Measurements from ENCODE around the gene ALDH1L1. TPM values are rescaled to one million over a fixed set of nuclear protein-coding genes. Genes with fewer than 3 reads are reported as not detected.

The ALDH1L1 gene
- total RNA-seq, 8 experiments from 2014 or later, result 0.27 to 7.8 (median 0.75) TPM

DNA sequence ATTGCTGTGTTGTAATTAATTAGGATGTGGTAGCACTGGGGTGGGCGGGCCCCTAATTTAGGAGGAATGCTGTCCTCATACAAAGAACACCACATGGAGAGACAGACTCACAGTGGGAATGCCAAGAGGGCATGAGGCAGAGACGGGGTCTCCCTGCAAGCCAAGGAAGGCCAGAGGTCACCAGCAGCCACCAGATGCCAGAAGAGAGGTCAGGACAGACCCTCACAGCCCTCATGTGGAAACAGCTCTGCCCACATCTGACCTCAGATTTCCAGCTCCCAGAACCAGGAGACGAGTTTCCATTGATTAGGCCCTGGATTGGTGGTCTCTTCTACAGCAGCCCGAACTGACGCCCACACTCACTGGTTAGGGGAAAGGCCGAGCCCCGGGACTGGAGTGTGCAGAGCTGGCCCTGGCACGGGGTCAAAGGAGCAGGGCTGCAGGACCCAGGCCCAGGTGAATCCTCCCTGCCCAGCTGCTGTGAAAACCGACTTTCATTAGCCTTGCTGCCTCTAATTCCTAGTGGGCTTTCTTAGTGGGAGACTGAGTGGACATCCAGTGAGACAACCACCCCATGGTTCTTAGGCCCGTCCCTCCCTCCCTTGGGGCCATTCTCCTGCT is 53.5 kb downstream of the ALDH1L1 start:
- in situ Hi-C loops (cut with MboI; ENCODE audit: low pct_unique_long_range_greater_than_20kb in 2 of 9, low sequenced_read_pairs in 9 of 9, unreplicated experiment in 9 of 9), result loop anchor here in 5 of 9 experiments (25.0 kb wide), 1 partner anchor 260 kb away; the partner anchor contains the start of gene CFAP100 (in 5 of the 5)
- WGBS, 10 experiments, result 0 to 82% (median 67%) methylated on average over 1 to 4 of the region's 10 CpGs; no CpG with 5 or more reads in 6 of the 10 experiments
- Histone ChIP-seq H3K4me3 (no peak overlapping the region), H3K27ac (no peak overlapping the region), H3K4me1 (replicated peaks in 1 of 2) (no peaks in the 10 kb centered on the region)
- ATAC-seq (replicated peaks in 6 of 8), result no peak

DNA sequence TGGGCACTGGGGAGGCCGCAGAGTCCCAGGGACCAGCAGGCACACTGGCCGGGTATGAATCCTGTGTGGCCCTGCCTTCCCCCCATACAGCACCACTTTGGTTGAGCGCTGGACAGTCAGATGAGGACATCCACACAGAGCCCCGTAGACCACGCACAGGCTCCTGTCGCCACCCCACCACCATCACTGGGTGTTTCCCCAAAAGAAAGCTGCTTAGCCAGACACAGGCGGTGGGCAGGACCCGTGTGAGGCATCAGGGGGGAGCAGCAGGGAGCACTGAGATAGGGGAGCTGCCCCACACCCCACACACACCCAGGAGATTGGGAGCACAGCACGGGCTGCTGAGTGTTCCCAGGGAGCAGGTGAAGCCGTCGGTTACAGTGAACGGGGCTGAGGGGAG is 54.1 kb downstream of the ALDH1L1 start:
- in situ Hi-C loops (cut with MboI; ENCODE audit: low pct_unique_long_range_greater_than_20kb in 2 of 9, low sequenced_read_pairs in 9 of 9, unreplicated experiment in 9 of 9), result loop anchor here in 5 of 9 experiments (25.0 kb wide), 1 partner anchor 261 kb away; the partner anchor contains the start of gene CFAP100 (in 5 of the 5)
- H3K4me1 ChIP-seq (replicated peaks in 1 of 2), result no peaks in the 10 kb centered on the region
- 0 to 90% (median 83%) methylated on average over 1 to 7 of the region's 12 CpGs; no CpG with 5 or more reads in 5 of the 10 experiments for WGBS, 10 experiments
- H3K4me3 ChIP-seq, result no peak overlapping the region
- no peak overlapping the region for H3K27ac ChIP-seq
- no peak for ATAC-seq (replicated peaks in 6 of 8)

GRCh38 chr3:126125781-126126251 is 54.6 kb downstream of the ALDH1L1 start:
- no peak overlapping the region for H3K4me3 ChIP-seq
- H3K4me1 ChIP-seq (replicated peaks in 1 of 2), result no peaks in the 10 kb centered on the region
- H3K27ac ChIP-seq, result no peak overlapping the region
- in situ Hi-C loops (cut with MboI; ENCODE audit: low pct_unique_long_range_greater_than_20kb in 2 of 9, low sequenced_read_pairs in 9 of 9, unreplicated experiment in 9 of 9), result loop anchor here in 5 of 9 experiments (25.0 kb wide), 1 partner anchor 261 kb away; the partner anchor contains the start of gene CFAP100 (in 5 of the 5)
- ATAC-seq (replicated peaks in 6 of 8), result no peak
- WGBS, 10 experiments, result 21 to 100% (median 45%) methylated on average over 1 to 2 of the region's 2 CpGs; no CpG with 5 or more reads in 6 of the 10 experiments

DNA sequence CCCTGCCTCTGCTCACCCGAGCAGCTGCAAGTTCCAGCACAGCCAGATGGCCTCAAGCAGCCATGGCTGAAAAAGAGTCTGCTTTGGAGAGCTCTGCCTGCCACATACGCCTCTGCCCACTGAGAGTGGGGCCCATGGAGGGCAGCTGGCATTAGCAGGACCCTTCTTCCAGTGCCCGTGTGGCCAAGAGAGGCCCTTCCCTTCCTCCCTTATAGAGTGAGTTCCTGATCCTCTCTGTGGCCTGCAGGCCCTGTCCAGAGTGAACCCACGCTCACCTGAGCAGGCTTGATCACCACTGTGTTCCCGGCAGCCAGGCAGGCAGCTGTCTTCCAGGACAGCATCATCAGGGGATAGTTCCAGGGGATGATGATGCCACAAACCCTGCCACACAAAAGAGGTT is 55.0 kb downstream of the ALDH1L1 start:
- no peak for ATAC-seq (replicated peaks in 6 of 8)
- in situ Hi-C loops (cut with MboI; ENCODE audit: low pct_unique_long_range_greater_than_20kb in 2 of 9, low sequenced_read_pairs in 9 of 9, unreplicated experiment in 9 of 9), result loop anchor here in 5 of 9 experiments (25.0 kb wide), 1 partner anchor 262 kb away; the partner anchor contains the start of gene CFAP100 (in 5 of the 5)
- no peak overlapping the region for H3K27ac ChIP-seq
- no peak overlapping the region for H3K4me3 ChIP-seq
- H3K4me1 ChIP-seq (replicated peaks in 1 of 2), result no peaks in the 10 kb centered on the region
- 60 to 86% (median 77%) methylated on average over 1 to 3 of the region's 5 CpGs; no CpG with 5 or more reads in 6 of the 10 experiments for WGBS, 10 experiments

- in situ Hi-C loops (cut with MboI; ENCODE audit: low pct_unique_long_range_greater_than_20kb in 2 of 9, low sequenced_read_pairs in 9 of 9, unreplicated experiment in 9 of 9), result loop anchor here in 5 of 9 experiments (25.0 kb wide), 1 partner anchor 262 kb away; the partner anchor contains the start of gene CFAP100 (in 5 of the 5)
- Histone ChIP-seq H3K27ac (no peak overlapping the region), H3K4me3 (no peak overlapping the region), H3K4me1 (replicated peaks in 1 of 2) (no peaks in the 10 kb centered on the region)
- 50 to 100% (median 92%) methylated on average over 1 to 5 of the region's 9 CpGs; no CpG with 5 or more reads in 5 of the 10 experiments for WGBS, 10 experiments
- no peak for ATAC-seq (replicated peaks in 6 of 8)
Observed at GRCh38 chr3:126124896-126125295, 55.5 kb downstream of the ALDH1L1 start.

DNA sequence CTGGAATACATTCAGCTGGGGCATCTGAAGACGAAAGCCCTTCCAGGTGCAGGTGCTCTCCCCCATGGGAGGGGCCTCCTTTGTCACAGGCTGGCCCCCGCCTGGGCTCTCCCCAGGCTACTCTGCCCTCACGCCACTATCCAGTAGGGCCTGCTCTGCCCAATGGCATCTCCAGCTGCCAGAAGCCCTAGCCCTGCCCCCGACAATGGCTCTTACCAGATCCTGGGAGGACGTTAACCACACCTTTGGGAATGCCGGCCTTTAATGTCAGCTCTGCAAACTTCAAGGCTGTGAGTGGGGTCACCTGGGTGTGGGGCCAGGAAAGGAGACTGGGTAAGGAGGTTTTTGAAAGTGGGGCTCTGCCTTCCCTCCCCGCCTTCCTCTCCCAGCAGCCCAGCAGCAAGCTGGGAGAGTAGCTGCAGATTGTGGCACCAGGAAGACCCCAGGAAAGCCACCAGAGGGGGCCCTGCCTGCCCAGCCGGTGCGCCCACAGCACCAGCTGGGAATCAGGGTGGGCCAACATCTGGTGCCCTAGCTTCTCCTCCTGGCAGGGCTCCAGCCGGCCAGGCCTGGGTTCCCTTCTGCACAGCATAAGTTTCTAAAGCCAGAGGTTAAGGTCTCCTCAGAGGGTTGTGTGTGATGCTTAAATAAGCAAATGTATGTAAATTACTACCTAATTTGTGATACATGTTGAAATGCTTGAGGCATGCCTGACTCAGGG is 56.1 kb downstream of the ALDH1L1 start:
- Histone ChIP-seq H3K4me3 (no peak overlapping the region), H3K4me1 (replicated peaks in 1 of 2) (no peaks in the 10 kb centered on the region), H3K27ac (no peak overlapping the region)
- in situ Hi-C loops (cut with MboI; ENCODE audit: low pct_unique_long_range_greater_than_20kb in 2 of 9, low sequenced_read_pairs in 9 of 9, unreplicated experiment in 9 of 9), result no loop called here
- peak in 3 of 8 experiments; percentile 36 to 89 (median 42) for ATAC-seq (replicated peaks in 6 of 8)
- WGBS, 10 experiments, result 0 to 81% (median 61%) methylated on average over 1 to 5 of the region's 10 CpGs; no CpG with 5 or more reads in 4 of the 10 experiments

GRCh38 chr3:126121632-126122031 is 58.8 kb downstream of the ALDH1L1 start:
- H3K4me3 ChIP-seq, result no peak overlapping the region
- in situ Hi-C loops (cut with MboI; ENCODE audit: low pct_unique_long_range_greater_than_20kb in 2 of 9, low sequenced_read_pairs in 9 of 9, unreplicated experiment in 9 of 9), result no loop called here
- 0 to 88% (median 78%) methylated on average over 1 to 4 of the region's 4 CpGs; no CpG with 5 or more reads in 1 of the 10 experiments for WGBS, 10 experiments
- ATAC-seq (replicated peaks in 6 of 8), result no peak
- H3K27ac ChIP-seq, result no peak overlapping the region
- H3K4me1 ChIP-seq (replicated peaks in 1 of 2), result no peaks in the 10 kb centered on the region

DNA sequence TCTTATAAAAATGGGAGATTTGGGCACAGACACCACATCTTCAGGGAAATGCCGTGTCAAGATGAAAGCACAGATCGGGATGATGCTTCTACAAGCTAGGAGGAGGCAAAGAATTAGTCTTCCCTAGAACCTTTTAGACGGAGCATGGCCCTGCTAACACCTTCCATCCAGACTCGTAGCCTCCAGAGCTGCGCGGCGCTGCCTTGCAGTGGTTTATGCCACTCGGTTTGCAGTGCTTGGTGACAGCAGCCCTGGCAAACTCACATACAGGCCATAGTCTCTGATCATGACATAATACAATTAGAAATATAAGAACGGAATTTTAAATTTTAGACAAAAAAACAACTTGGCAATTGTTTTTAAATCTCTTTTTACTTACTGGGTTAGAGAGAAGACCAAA is 59.3 kb downstream of the ALDH1L1 start:
- Histone ChIP-seq H3K4me1 (replicated peaks in 1 of 2) (no peaks in the 10 kb centered on the region), H3K27ac (no peak overlapping the region), H3K4me3 (no peak overlapping the region)
- WGBS, 10 experiments, result 50 to 100% (median 88%) methylated on average over 1 to 9 of the region's 9 CpGs
- in situ Hi-C loops (cut with MboI; ENCODE audit: low pct_unique_long_range_greater_than_20kb in 2 of 9, low sequenced_read_pairs in 9 of 9, unreplicated experiment in 9 of 9), result no loop called here
- ATAC-seq (replicated peaks in 6 of 8), result no peak

DNA sequence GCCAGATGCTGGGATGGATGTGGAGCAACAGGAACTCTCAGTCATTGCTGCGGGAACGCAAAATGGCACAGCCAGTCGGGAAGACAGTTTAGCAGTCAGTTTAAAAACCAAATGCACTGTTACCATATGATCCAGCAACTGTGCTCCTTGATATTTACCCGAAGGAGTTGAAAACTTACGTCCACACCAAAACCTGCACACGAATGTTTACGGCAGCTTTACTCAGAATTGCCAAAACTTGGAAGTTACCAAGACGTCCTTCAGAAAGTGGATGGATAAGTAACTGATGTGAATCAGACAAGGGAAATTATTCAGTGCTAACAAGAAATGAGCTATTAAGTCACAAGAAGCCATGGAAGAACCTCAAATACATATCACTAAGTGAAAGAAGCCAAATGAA is 60.4 kb downstream of the ALDH1L1 start:
- Histone ChIP-seq H3K4me3 (no peak overlapping the region), H3K4me1 (replicated peaks in 1 of 2) (no peaks in the 10 kb centered on the region), H3K27ac (no peak overlapping the region)
- in situ Hi-C loops (cut with MboI; ENCODE audit: low pct_unique_long_range_greater_than_20kb in 2 of 9, low sequenced_read_pairs in 9 of 9, unreplicated experiment in 9 of 9), result no loop called here
- 70 to 94% (median 90%) methylated on average over 2 to 8 of the region's 8 CpGs; no CpG with 5 or more reads in 3 of the 10 experiments for WGBS, 10 experiments
- ATAC-seq (replicated peaks in 6 of 8), result no peak

GRCh38 chr3:126119008-126119675 is 61.2 kb downstream of the ALDH1L1 start:
- Histone ChIP-seq H3K4me3 (no peak overlapping the region), H3K27ac (no peak overlapping the region), H3K4me1 (replicated peaks in 1 of 2) (no peaks in the 10 kb centered on the region)
- 50 to 88% (median 79%) methylated on average over 2 to 6 of the region's 7 CpGs for WGBS, 10 experiments
- peak in 1 of 8 experiments; percentile 36 for ATAC-seq (replicated peaks in 6 of 8)
- in situ Hi-C loops (cut with MboI; ENCODE audit: low pct_unique_long_range_greater_than_20kb in 2 of 9, low sequenced_read_pairs in 9 of 9, unreplicated experiment in 9 of 9), result no loop called here

- Histone ChIP-seq H3K4me1 (replicated peaks in 1 of 2) (no peaks in the 10 kb centered on the region), H3K27ac (no peak overlapping the region), H3K4me3 (no peak overlapping the region)
- in situ Hi-C loops (cut with MboI; ENCODE audit: low pct_unique_long_range_greater_than_20kb in 2 of 9, low sequenced_read_pairs in 9 of 9, unreplicated experiment in 9 of 9), result no loop called here
- ATAC-seq (replicated peaks in 6 of 8), result no peak
- 30 to 90% (median 80%) methylated on average over 1 to 6 of the region's 11 CpGs; no CpG with 5 or more reads in 2 of the 10 experiments for WGBS, 10 experiments
Observed at GRCh38 chr3:126118591-126118990, 61.8 kb downstream of the ALDH1L1 start.

- 40 to 90% (median 45%) methylated on average over 2 to 4 of the region's 9 CpGs; no CpG with 5 or more reads in 6 of the 10 experiments for WGBS, 10 experiments
- no peak for ATAC-seq (replicated peaks in 6 of 8)
- in situ Hi-C loops (cut with MboI; ENCODE audit: low pct_unique_long_range_greater_than_20kb in 2 of 9, low sequenced_read_pairs in 9 of 9, unreplicated experiment in 9 of 9), result no loop called here
- H3K4me3 ChIP-seq, result no peak overlapping the region
- peaks cover 0 to 1% of the 10 kb centered on the region in 2 donors for H3K4me1 ChIP-seq (replicated peaks in 1 of 2)
- H3K27ac ChIP-seq, result no peak overlapping the region
Observed at GRCh38 chr3:126117786-126118185, 62.6 kb downstream of the ALDH1L1 start.
